Choroid plexus epithelial cell (primary cell): ENCODE results near the gene GP1BB.

Experiments
- DNase-seq: peaks from one replicate; pipeline ENCODE4 v3.0.0-alpha.2; 2010; ENCODE audit warnings: low read depth
- H3K4me3 ChIP-seq: 2 replicates; pipeline ENCODE4 v1.5.1; 2011; ENCODE audit warnings: low read depth, mild to moderate bottlenecking, control low read depth, low read length, moderate library complexity
- CTCF ChIP-seq: conservative IDR thresholded peaks from 2 replicates; pipeline ENCODE4 v1.5.1; 2011; ENCODE audit warnings: low read depth, mild to moderate bottlenecking, control low read depth, inconsistent platforms, low read length, moderate library complexity

Gene GP1BB

GRCh38 chr22:19705181-19705934 lies 18.0 kb upstream of the GP1BB start:
- H3K4me3 ChIP-seq = no peak overlapping the region
- TF ChIP-seq CTCF = peak; percentile 16
- no peak for DNase-seq

GRCh38 chr22:19706661-19707151 lies 16.6 kb upstream of the GP1BB start:
- no peak overlapping the region for H3K4me3 ChIP-seq
- no peak for TF ChIP-seq CTCF
- DNase-seq = no peak

DNA sequence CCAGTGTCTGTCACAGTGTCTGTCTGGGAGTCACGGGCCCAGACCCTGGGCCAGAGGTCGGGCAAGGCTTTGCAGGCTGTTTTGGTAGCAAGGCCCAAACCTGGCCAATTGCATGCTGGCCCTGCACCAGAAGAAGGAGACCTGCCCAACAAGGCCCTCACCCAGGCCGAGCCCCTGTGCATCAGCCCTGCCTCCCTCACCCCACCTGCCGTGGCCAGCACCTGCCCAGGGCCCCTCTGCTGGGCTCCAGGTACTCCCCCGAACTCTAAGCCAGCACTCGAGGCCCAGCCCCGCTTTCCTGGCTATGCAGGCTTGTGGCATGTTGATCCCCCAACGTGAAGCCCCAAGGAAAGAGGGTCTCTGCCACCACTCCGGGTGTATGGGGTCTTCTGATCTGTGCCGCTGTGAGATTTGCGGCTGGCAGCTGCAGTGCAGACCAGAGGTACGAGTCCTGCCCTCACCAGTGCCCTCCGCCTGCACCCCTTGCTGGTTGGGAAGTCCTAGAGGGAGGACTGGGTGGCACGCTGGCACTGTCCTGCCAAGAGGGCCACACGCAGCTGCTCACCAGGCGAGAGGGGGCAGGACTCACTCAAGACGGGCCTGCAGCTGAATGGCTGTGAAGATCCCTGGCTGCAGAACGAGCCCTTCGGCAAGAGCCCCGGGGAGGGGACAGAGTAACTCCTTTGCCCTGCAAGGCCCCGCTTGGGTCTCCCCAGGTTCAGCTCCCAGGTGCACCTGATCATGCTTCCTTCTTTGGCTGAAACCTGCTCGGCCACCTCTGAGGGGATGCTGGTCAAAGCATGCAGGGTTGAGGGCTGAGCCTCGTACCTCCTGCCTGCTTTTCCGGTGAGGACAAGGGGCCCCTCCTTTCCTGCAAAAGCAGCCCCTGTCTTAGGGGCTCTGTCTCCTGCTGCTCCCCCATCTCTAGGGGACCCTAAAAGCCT lies 15.7 kb upstream of the GP1BB start:
- TF ChIP-seq CTCF = no peak
- no peak overlapping the region for H3K4me3 ChIP-seq
- DNase-seq = no peak

GRCh38 chr22:19708321-19709011 lies 14.9 kb upstream of the GP1BB start:
- TF ChIP-seq CTCF = no peak
- no peak for DNase-seq
- no peak overlapping the region for H3K4me3 ChIP-seq

GRCh38 chr22:19709063-19709769 lies 14.1 kb upstream of the GP1BB start:
- TF ChIP-seq CTCF = no peak
- no peak for DNase-seq
- H3K4me3 ChIP-seq = no peak overlapping the region

DNA sequence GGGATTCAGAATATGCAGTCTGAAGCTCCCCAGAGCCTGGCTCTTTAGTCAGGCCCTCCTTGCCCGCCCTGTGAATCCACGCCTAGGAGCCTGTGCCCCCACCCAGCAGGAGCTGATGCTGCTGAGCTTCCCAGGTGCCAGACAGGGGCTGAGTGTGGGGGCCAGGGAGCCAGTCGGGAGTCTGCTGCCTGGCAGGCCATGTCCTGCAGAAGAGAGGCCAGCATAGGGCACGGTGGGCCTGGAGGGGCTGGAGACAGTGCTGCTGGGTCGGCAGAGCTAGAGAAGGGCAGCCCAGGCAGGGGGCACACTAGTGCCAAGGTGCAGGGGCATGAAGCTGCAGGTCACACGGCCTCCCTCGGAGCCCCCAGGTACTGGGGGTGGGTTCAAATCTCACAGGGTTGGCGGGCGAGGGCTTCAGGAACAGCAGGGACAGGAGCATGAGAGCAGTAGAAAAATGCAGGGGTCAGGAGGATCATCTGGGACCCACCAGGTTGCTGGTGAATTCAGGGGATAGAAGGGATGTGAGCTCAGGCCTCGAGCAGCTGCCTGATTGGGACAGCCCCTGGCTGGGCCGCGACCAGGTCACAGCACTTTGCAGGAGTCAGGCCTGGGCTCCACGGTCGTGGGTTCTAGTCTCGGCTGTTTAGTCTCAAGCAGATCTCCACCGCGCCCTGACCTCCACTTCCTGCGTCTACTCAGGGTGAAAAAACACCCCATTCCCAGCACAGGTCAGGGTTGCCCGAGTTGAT lies 13.1 kb upstream of the GP1BB start:
- TF ChIP-seq CTCF = no peak
- no peak overlapping the region for H3K4me3 ChIP-seq
- DNase-seq = no peak
